Measurements from ENCODE around the gene NUDC.

Gene NUDC

DNA sequence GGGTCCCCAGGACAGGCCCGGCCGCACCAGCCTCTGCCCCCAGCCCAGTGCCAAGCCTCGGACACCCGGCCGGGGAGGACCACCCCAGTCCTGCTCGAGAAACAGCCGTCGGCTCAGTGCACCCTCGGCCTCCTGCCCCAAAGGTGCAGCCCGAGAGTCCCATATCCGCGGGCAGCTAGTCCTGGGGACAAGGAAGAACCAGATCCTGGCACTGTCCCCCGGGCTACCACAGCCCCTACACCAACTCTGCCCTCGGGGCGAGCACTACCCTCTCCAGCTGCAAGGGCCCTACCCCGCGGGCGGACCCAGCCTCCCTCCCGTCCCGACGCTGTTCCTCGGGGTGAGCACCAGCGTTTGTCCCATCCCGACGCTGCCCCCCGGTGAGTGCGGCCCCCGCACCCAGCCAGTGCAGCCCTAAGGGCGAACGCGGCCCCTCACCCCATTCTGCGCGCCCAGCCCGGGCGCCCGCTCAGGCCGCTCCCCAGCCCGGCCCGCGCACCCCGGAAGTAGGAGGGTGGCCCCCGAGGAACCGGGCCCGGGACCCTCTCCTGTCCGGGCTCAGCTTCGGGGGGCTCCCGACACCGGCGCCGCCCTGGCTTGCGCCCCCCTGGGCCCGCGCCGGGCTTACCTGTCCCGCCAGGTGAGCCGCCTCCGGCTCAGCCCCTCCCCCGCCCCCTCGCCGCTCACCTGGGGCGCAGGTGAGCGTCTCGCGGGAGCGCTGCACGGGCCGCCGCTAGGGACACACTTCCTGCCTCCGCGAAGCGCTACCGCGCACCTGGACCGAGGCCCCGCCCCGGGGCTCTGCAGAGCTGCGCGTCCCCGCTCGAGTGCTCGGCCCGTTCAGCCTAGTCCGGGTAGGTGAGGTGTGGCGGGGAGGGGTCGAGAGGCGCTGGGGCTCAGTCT is 38.4 kb downstream of the NUDC start, which contains the start of gene KDF1:
TSS of gene KDF1 (minus strand) at position 747 of the 903 bp plus-strand sequence. CDS start 8,088 bp downstream, outside the sequence.
- no peak within 1 kb of the TSS for H3K4ac ChIP-seq (ENCODE audit: low read length)
- H3K4me3 ChIP-seq (ENCODE audit: low read length in 2 of 2) = peak within 1 kb of the TSS in 1 of 2 donors; percentile 74
- no peak within 1 kb of the TSS for H4K91ac ChIP-seq (ENCODE audit: low read depth, low read length, poor library complexity)
- peak within 1 kb of the TSS; percentile 97 for H3K23ac ChIP-seq (ENCODE audit: low read depth, low read length, poor library complexity)
- peak within 1 kb of the TSS; percentile 73 for H2AFZ ChIP-seq (ENCODE audit: low read length)
- peak within 1 kb of the TSS; percentile 48 for H2BK12ac ChIP-seq (ENCODE audit: low read length)
- H3K27me3 ChIP-seq (ENCODE audit: control insufficient read depth in 3 of 3, insufficient read depth in 3 of 3, low read depth in 1 of 3, low read length in 3 of 3) = peaks cover 17 to 71% (median 34%) of the 10 kb centered on the region in 3 experiments
- peak within 1 kb of the TSS; percentile 79 for H3K18ac ChIP-seq (ENCODE audit: low read length)
- H3K4me1 ChIP-seq (ENCODE audit: control insufficient read depth in 2 of 2, insufficient read depth in 1 of 2, low read depth in 1 of 2, low read length in 2 of 2) = peaks cover 3% of the 10 kb centered on the region in 2 donors
- no peak within 1 kb of the TSS for H2BK5ac ChIP-seq (ENCODE audit: low read length)
- H3K4me2 ChIP-seq (ENCODE audit: insufficient read depth, low read length, poor library complexity, severe bottlenecking) = peak within 1 kb of the TSS; percentile 64
- no peaks in the 10 kb centered on the region for H3K36me3 ChIP-seq (replicated peaks in 1 of 2; ENCODE audit: control insufficient read depth in 2 of 2, insufficient read depth in 2 of 2, low read length in 2 of 2)
- peak within 1 kb of the TSS; percentile 74 for H3K9ac ChIP-seq (ENCODE audit: low read depth, low read length, poor library complexity)
- no peak within 1 kb of the TSS for H3K27ac ChIP-seq (replicated peaks; ENCODE audit: low read length)
- WGBS, 2 donors (ENCODE audit: extremely low coverage in 2 of 2, insufficient read length in 2 of 2, insufficient replicate concordance in 1 of 2) = no CpG with 5 or more reads among the region's 86 CpGs
- H2AK5ac ChIP-seq (ENCODE audit: low read depth, low read length) = peak within 1 kb of the TSS; percentile 26
- H3K9me3 ChIP-seq (replicated peaks in 1 of 2; ENCODE audit: control insufficient read depth in 2 of 2, insufficient read depth in 1 of 2, low read depth in 1 of 2, low read length in 2 of 2) = peaks cover 3 to 4% of the 10 kb centered on the region in 2 donors
- H2BK120ac ChIP-seq (ENCODE audit: low read depth, low read length) = peak within 1 kb of the TSS; percentile 49
- DNase-seq (ENCODE audit: low spot score) = no peak
- H3K14ac ChIP-seq (ENCODE audit: low read length) = peak within 1 kb of the TSS; percentile 85
- peak within 1 kb of the TSS; percentile 26 for H2BK15ac ChIP-seq (ENCODE audit: low read length)
- H3K79me1 ChIP-seq (ENCODE audit: low read depth, low read length) = no peaks in the 10 kb centered on the region
- peak within 1 kb of the TSS; percentile 27 for H4K8ac ChIP-seq (ENCODE audit: low read depth, low read length)

DNA sequence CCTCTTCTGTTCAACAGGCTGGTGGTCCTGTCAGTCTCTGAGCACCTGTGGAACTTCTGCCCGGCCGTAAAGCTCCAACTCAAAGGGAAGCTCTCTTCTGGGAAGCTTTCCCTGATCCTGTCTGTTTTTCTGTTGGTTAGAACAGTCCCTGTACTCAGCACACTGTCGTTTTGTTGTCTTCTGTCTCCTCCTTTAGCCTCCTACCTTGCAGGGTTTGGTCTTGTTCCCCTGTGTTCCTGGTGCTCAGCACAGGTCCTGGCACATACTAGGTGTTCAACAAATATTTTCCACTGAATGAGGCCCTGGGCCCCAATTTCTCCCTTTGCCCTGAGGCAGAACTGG is 39.1 kb downstream of the NUDC start:
- Histone ChIP-seq H3K9ac (ENCODE audit: low read depth, low read length, poor library complexity) (peak overlapping the region; percentile 34), H4K91ac (ENCODE audit: low read depth, low read length, poor library complexity) (no peak overlapping the region), H3K36me3 (replicated peaks in 1 of 2; ENCODE audit: control insufficient read depth in 2 of 2, insufficient read depth in 2 of 2, low read length in 2 of 2) (no peaks in the 10 kb centered on the region), H3K18ac (ENCODE audit: low read length) (no peak overlapping the region), H2BK5ac (ENCODE audit: low read length) (no peak overlapping the region), H4K8ac (ENCODE audit: low read depth, low read length) (no peak overlapping the region), H3K4me1 (ENCODE audit: control insufficient read depth in 2 of 2, insufficient read depth in 1 of 2, low read depth in 1 of 2, low read length in 2 of 2) (peaks cover 3% of the 10 kb centered on the region in 2 donors), H2BK12ac (ENCODE audit: low read length) (no peak overlapping the region), H3K27me3 (ENCODE audit: control insufficient read depth in 3 of 3, insufficient read depth in 3 of 3, low read depth in 1 of 3, low read length in 3 of 3) (peaks cover 17 to 71% (median 34%) of the 10 kb centered on the region in 3 experiments), H3K4ac (ENCODE audit: low read length) (no peak overlapping the region), H3K4me2 (ENCODE audit: insufficient read depth, low read length, poor library complexity, severe bottlenecking) (peak overlapping the region; percentile 64), H3K4me3 (ENCODE audit: low read length in 2 of 2) (peak overlapping the region in 1 of 2 donors; percentile 74), H2BK120ac (ENCODE audit: low read depth, low read length) (no peak overlapping the region), H3K9me3 (replicated peaks in 1 of 2; ENCODE audit: control insufficient read depth in 2 of 2, insufficient read depth in 1 of 2, low read depth in 1 of 2, low read length in 2 of 2) (peaks cover 3 to 4% of the 10 kb centered on the region in 2 donors), H2AFZ (ENCODE audit: low read length) (no peak overlapping the region), H3K14ac (ENCODE audit: low read length) (no peak overlapping the region), H2BK15ac (ENCODE audit: low read length) (no peak overlapping the region), H2AK5ac (ENCODE audit: low read depth, low read length) (no peak overlapping the region), H3K23ac (ENCODE audit: low read depth, low read length, poor library complexity) (peak overlapping the region; percentile 97), H3K79me1 (ENCODE audit: low read depth, low read length) (no peaks in the 10 kb centered on the region), H3K27ac (replicated peaks; ENCODE audit: low read length) (no peak overlapping the region)
- no peak for DNase-seq (ENCODE audit: low spot score)
- no CpG with 5 or more reads among the region's 3 CpGs for WGBS, 2 donors (ENCODE audit: extremely low coverage in 2 of 2, insufficient read length in 2 of 2, insufficient replicate concordance in 1 of 2)

- no peak overlapping the region for H2BK5ac ChIP-seq (ENCODE audit: low read length)
- no peak overlapping the region for H3K4me2 ChIP-seq (ENCODE audit: insufficient read depth, low read length, poor library complexity, severe bottlenecking)
- H3K9me3 ChIP-seq (replicated peaks in 1 of 2; ENCODE audit: control insufficient read depth in 2 of 2, insufficient read depth in 1 of 2, low read depth in 1 of 2, low read length in 2 of 2) = no peaks in the 10 kb centered on the region
- H2AK5ac ChIP-seq (ENCODE audit: low read depth, low read length) = no peak overlapping the region
- H2BK15ac ChIP-seq (ENCODE audit: low read length) = no peak overlapping the region
- H3K4ac ChIP-seq (ENCODE audit: low read length) = no peak overlapping the region
- no peaks in the 10 kb centered on the region for H3K79me1 ChIP-seq (ENCODE audit: low read depth, low read length)
- H3K23ac ChIP-seq (ENCODE audit: low read depth, low read length, poor library complexity) = no peak overlapping the region
- H3K27me3 ChIP-seq (ENCODE audit: control insufficient read depth in 3 of 3, insufficient read depth in 3 of 3, low read depth in 1 of 3, low read length in 3 of 3) = peaks cover 17 to 64% (median 35%) of the 10 kb centered on the region in 3 experiments
- no peak overlapping the region for H3K18ac ChIP-seq (ENCODE audit: low read length)
- H3K27ac ChIP-seq (replicated peaks; ENCODE audit: low read length) = no peak overlapping the region
- no peaks in the 10 kb centered on the region for H3K36me3 ChIP-seq (replicated peaks in 1 of 2; ENCODE audit: control insufficient read depth in 2 of 2, insufficient read depth in 2 of 2, low read length in 2 of 2)
- H3K4me1 ChIP-seq (ENCODE audit: control insufficient read depth in 2 of 2, insufficient read depth in 1 of 2, low read depth in 1 of 2, low read length in 2 of 2) = peaks cover 3% of the 10 kb centered on the region in 2 donors
- DNase-seq (ENCODE audit: low spot score) = no peak
- WGBS, 2 donors (ENCODE audit: extremely low coverage in 2 of 2, insufficient read length in 2 of 2, insufficient replicate concordance in 1 of 2) = no CpG with 5 or more reads among the region's 3 CpGs
- no peak overlapping the region for H4K8ac ChIP-seq (ENCODE audit: low read depth, low read length)
- no peak overlapping the region for H3K4me3 ChIP-seq (ENCODE audit: low read length in 2 of 2)
- H3K9ac ChIP-seq (ENCODE audit: low read depth, low read length, poor library complexity) = no peak overlapping the region
- no peak overlapping the region for H2AFZ ChIP-seq (ENCODE audit: low read length)
- no peak overlapping the region for H4K91ac ChIP-seq (ENCODE audit: low read depth, low read length, poor library complexity)
- no peak overlapping the region for H2BK12ac ChIP-seq (ENCODE audit: low read length)
- H2BK120ac ChIP-seq (ENCODE audit: low read depth, low read length) = no peak overlapping the region
- H3K14ac ChIP-seq (ENCODE audit: low read length) = no peak overlapping the region
Observed at GRCh38 chr1:26961826-26962225, 40.3 kb downstream of the NUDC start.

- no peaks in the 10 kb centered on the region for H3K79me1 ChIP-seq (ENCODE audit: low read depth, low read length)
- no peak overlapping the region for H2AK5ac ChIP-seq (ENCODE audit: low read depth, low read length)
- no peak overlapping the region for H3K4ac ChIP-seq (ENCODE audit: low read length)
- no peak overlapping the region for H2BK5ac ChIP-seq (ENCODE audit: low read length)
- H2BK15ac ChIP-seq (ENCODE audit: low read length) = no peak overlapping the region
- no peak overlapping the region for H3K4me3 ChIP-seq (ENCODE audit: low read length in 2 of 2)
- H4K8ac ChIP-seq (ENCODE audit: low read depth, low read length) = no peak overlapping the region
- no peak overlapping the region for H2BK120ac ChIP-seq (ENCODE audit: low read depth, low read length)
- no peak overlapping the region for H3K27ac ChIP-seq (replicated peaks; ENCODE audit: low read length)
- H3K4me1 ChIP-seq (ENCODE audit: control insufficient read depth in 2 of 2, insufficient read depth in 1 of 2, low read depth in 1 of 2, low read length in 2 of 2) = no peaks in the 10 kb centered on the region
- H3K9ac ChIP-seq (ENCODE audit: low read depth, low read length, poor library complexity) = no peak overlapping the region
- no peak overlapping the region for H2BK12ac ChIP-seq (ENCODE audit: low read length)
- H3K23ac ChIP-seq (ENCODE audit: low read depth, low read length, poor library complexity) = no peak overlapping the region
- H4K91ac ChIP-seq (ENCODE audit: low read depth, low read length, poor library complexity) = no peak overlapping the region
- no peaks in the 10 kb centered on the region for H3K9me3 ChIP-seq (replicated peaks in 1 of 2; ENCODE audit: control insufficient read depth in 2 of 2, insufficient read depth in 1 of 2, low read depth in 1 of 2, low read length in 2 of 2)
- no peak overlapping the region for H3K18ac ChIP-seq (ENCODE audit: low read length)
- H3K14ac ChIP-seq (ENCODE audit: low read length) = no peak overlapping the region
- H3K36me3 ChIP-seq (replicated peaks in 1 of 2; ENCODE audit: control insufficient read depth in 2 of 2, insufficient read depth in 2 of 2, low read length in 2 of 2) = no peaks in the 10 kb centered on the region
- H3K27me3 ChIP-seq (ENCODE audit: control insufficient read depth in 3 of 3, insufficient read depth in 3 of 3, low read depth in 1 of 3, low read length in 3 of 3) = peaks cover 5 to 52% (median 18%) of the 10 kb centered on the region in 3 experiments
- no peak for DNase-seq (ENCODE audit: low spot score)
- H2AFZ ChIP-seq (ENCODE audit: low read length) = no peak overlapping the region
- no CpG with 5 or more reads among the region's 6 CpGs for WGBS, 2 donors (ENCODE audit: extremely low coverage in 2 of 2, insufficient read length in 2 of 2, insufficient replicate concordance in 1 of 2)
- H3K4me2 ChIP-seq (ENCODE audit: insufficient read depth, low read length, poor library complexity, severe bottlenecking) = no peak overlapping the region
Observed at GRCh38 chr1:26965213-26965612, 43.7 kb downstream of the NUDC start.

Measured in neuronal stem cell (in vitro differentiated cells).